CD8-positive, alpha-beta memory T cell (primary cell): Measurements from ENCODE around the gene PTPN20. TPM values are rescaled to one million over a fixed set of nuclear protein-coding genes. Genes with fewer than 3 reads are reported as not detected.

Experiments
- CTCF ChIA-PET: fragments of 350-600 bp; sonication (Branson Sonifier 250); formaldehyde crosslinking; loops from one replicate; lab custom pipeline; 2021; ENCODE audit warnings: antibody characterized with exemption; lab: Charles Lee
- POLR2A ChIA-PET: fragments of 350-600 bp; sonication (Branson Sonifier 250); formaldehyde crosslinking; loops from one replicate; lab custom pipeline; 2021; ENCODE audit warnings: antibody characterized with exemption; lab: Charles Lee
- DNase-seq, 5 donors: peaks; one replicate each; pipeline versions ENCODE4 v3.0.0 to v3.0.0-alpha.2; 2020 to 2022; ENCODE audit warnings: mixed read lengths in 1 of 5
- H3K27ac ChIP-seq: one replicate; pipeline ENCODE4 v1.7.0; 2013; ENCODE audit warnings: low read depth, mild to moderate bottlenecking, low read length, moderate library complexity
- H3K27me3 ChIP-seq: 2 replicates; pipeline ENCODE4 v1.7.0; 2013; ENCODE audit warnings: low read length, mild to moderate bottlenecking; ENCODE audit not compliant: insufficient read depth, poor library complexity, severe bottlenecking
- H3K36me3 ChIP-seq: 2 replicates; pipeline ENCODE4 v1.7.0; 2013; ENCODE audit warnings: mild to moderate bottlenecking, low read length, moderate library complexity; ENCODE audit not compliant: insufficient read depth
- H3K4me1 ChIP-seq: 2 replicates; pipeline ENCODE4 v1.7.0; 2013; ENCODE audit warnings: mild to moderate bottlenecking, low read length, moderate library complexity; ENCODE audit not compliant: insufficient read depth
- H3K4me3 ChIP-seq: 2 replicates; pipeline ENCODE4 v1.7.0; 2013; ENCODE audit warnings: mild to moderate bottlenecking, low read length
- H3K9me3 ChIP-seq: 2 replicates; pipeline ENCODE4 v1.7.0; 2013; ENCODE audit warnings: mild to moderate bottlenecking, low read length
- H3K27ac Mint-ChIP-seq, 8 donors: one replicate each; pipeline ENCODE4 v1.8.0; 2020 to 2021; ENCODE audit warnings: mixed read lengths in 8 of 8, mild to moderate bottlenecking in 6 of 8, inconsistent platforms in 3 of 8, moderate library complexity in 3 of 8
- H3K27me3 Mint-ChIP-seq, 2 donors: one replicate each; pipeline ENCODE4 v1.8.0; 2020 to 2021; ENCODE audit warnings: mixed read lengths in 2 of 2, mild to moderate bottlenecking in 1 of 2, moderate library complexity in 1 of 2
- H3K36me3 Mint-ChIP-seq, 3 donors: one replicate each; pipeline ENCODE4 v1.8.0; 2020 to 2021; ENCODE audit warnings: mixed read lengths in 3 of 3, inconsistent platforms in 1 of 3, mild to moderate bottlenecking in 1 of 3
- H3K4me1 Mint-ChIP-seq, 3 donors: one replicate each; pipeline ENCODE4 v1.8.0; 2020 to 2021; ENCODE audit warnings: mixed read lengths in 3 of 3, inconsistent platforms in 1 of 3, mild to moderate bottlenecking in 1 of 3
- H3K4me3 Mint-ChIP-seq, 7 donors: one replicate each; pipeline ENCODE4 v1.8.0; 2020 to 2021; ENCODE audit warnings: mixed read lengths in 7 of 7, mild to moderate bottlenecking in 6 of 7, moderate library complexity in 4 of 7, inconsistent platforms in 2 of 7
- H3K9me3 Mint-ChIP-seq, 5 donors: one replicate each; pipeline ENCODE4 v1.8.0; 2020 to 2022; ENCODE audit warnings: mixed read lengths in 5 of 5, mild to moderate bottlenecking in 3 of 5, moderate library complexity in 2 of 5, inconsistent platforms in 1 of 5
- polyA plus RNA-seq: library from polyadenylated mRNA; unstranded; fragments of 300-500 nt; fragmentation: Illumina TruSeq; gene quantifications from one replicate; pipeline ENCODE4 v1.2.3, GENCODE V29; 2021
- total RNA-seq, 2 experiments: library from RNA; stranded (reverse); gene quantifications; one replicate each; pipeline ENCODE4 v1.2.3, GENCODE V29; 2021

The PTPN20 gene
- total and polyA plus RNA-seq, 3 experiments from 2014 or later: 0.61 to 1.3 (median 1.3) TPM

DNA sequence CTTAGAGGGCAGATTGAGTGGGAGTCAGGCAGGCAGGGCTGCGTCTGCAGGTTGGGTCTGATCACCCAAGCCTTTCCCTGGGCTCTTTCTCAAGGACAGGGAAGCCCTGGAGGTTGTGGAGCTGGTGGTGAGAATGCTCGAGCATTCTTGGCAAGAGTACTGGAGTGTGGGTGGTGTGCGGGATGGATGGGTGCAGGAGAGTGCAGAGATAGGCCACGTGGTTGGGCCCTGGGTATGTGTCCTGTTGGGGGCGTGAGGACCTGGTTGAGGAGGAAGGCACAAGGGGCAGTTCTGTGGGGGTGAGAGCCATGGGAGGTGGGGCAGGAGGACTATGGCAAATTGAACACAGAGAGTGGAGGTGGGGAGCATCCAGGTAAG lies 135.9 kb downstream of the PTPN20 start:
- ChIA-PET POLR2A (interaction anchor here (1.4 kb wide), 1 partner anchor 265 kb away, joined by 5 read pairs; no protein-coding TSS in a partner anchor), CTCF (interaction anchor here (0.8 to 9.2 kb wide), 29 partner anchors 8 to 300 kb away, joined by 3 to 236 read pairs (median 5); no protein-coding TSS in a partner anchor)
- Histone ChIP-seq H3K36me3 (no peaks in the 10 kb centered on the region), H3K4me1 (peaks cover 10% of the 10 kb centered on the region), H3K27ac (no peak overlapping the region), H3K27me3 (no peaks in the 10 kb centered on the region), H3K9me3 (no peaks in the 10 kb centered on the region), H3K4me3 (no peak overlapping the region)
- H3K9me3 Mint-ChIP-seq: peaks cover 0 to 1% (median 0%) of the 10 kb centered on the region in 5 donors
- H3K36me3 Mint-ChIP-seq: no peaks in the 10 kb centered on the region
- H3K4me1 Mint-ChIP-seq: peaks cover 12 to 19% (median 18%) of the 10 kb centered on the region in 3 donors
- peak overlapping the region in 1 of 8 donors; percentile 49 for H3K27ac Mint-ChIP-seq
- H3K27me3 Mint-ChIP-seq: peaks cover 0 to 4% of the 10 kb centered on the region in 2 donors
- H3K4me3 Mint-ChIP-seq: no peak overlapping the region
- no peak for DNase-seq

DNA sequence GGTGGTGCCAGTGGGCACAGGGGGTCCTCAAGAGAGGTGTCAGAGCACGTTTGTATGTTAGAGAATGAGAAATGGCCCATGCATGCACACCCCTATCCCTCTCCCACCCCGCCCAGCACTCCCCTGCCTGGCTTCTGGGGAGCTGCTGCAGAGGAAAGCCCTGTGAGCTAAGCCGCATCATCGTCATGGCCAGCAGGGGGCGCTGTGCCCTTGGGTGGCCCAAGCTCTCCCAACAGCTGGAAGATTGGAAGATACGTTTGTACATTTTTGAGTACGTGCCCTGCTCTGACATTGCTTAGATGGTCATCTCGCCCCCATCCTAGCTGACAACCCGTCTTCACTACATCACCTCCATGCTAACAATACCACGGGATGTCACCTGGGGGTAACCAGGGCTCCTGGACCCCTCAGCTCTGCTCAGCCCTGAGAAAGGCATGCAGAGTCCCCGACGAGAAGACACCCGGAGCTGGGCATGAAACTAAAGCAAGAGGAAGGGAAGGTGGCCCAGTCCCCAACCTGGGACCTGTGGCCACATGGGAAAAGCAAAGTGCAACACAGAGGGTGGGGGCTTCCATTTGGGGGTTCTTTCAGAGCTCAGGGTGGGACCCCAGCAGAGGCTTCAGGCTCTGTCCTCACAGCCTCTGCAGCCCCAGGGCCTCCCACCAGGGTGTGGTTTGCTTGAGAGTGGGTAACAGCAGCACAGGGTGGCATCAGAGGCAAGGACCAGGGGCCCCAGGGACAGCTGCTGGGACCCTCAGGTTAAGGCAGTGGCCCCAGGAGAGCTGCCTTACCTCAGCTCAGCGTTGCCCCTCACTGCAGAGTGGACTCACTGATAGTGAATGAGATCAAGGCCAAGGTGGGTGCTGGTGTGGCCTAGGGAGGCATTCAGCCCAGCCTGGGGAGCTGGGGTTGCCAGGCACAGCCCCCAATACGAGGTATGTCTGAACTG lies 136.6 kb downstream of the PTPN20 start:
- Mint-ChIP-seq H3K27me3 (peaks cover 0 to 3% of the 10 kb centered on the region in 2 donors), H3K4me3 (peak overlapping the region in 2 of 7 donors; percentile 22 to 31), H3K36me3 (no peaks in the 10 kb centered on the region), H3K9me3 (peaks cover 0 to 1% (median 0%) of the 10 kb centered on the region in 5 donors), H3K4me1 (peaks cover 12 to 19% (median 18%) of the 10 kb centered on the region in 3 donors), H3K27ac (peak overlapping the region in 2 of 8 donors; percentile 5 to 49)
- H3K4me3 ChIP-seq: no peak overlapping the region
- POLR2A ChIA-PET: interaction anchor here (1.4 kb wide), 1 partner anchor 264 kb away, joined by 5 read pairs; no protein-coding TSS in a partner anchor
- no peaks in the 10 kb centered on the region for H3K9me3 ChIP-seq
- CTCF ChIA-PET: interaction anchor here (0.8 to 9.2 kb wide), 33 partner anchors 8 to 300 kb away, joined by 3 to 236 read pairs (median 5); no protein-coding TSS in a partner anchor
- H3K36me3 ChIP-seq: no peaks in the 10 kb centered on the region
- DNase-seq: peak; percentile 45 to 81 (median 58)
- H3K4me1 ChIP-seq: peaks cover 10% of the 10 kb centered on the region
- H3K27ac ChIP-seq: no peak overlapping the region
- H3K27me3 ChIP-seq: no peaks in the 10 kb centered on the region

DNA sequence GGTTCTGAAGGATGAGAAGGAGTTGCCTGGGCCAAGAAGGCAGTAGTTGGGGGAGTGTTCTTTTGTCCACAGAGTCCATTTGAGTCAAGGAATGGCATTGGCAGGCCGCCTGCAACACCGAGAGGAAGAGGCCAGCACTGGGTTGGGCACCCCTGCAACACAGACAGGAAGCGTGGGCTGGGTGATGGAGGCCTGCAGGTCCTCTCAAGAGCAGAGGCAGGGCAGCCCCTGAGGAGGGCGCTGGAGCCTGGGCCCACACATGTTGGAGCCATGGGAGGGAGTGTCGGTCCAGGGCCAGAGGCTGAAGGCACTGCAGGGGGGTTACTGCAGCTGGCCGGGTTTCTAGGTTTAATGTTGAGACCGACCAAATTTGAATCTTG lies 137.3 kb downstream of the PTPN20 start:
- H3K4me1 ChIP-seq: peaks cover 10% of the 10 kb centered on the region
- H3K27ac ChIP-seq: no peak overlapping the region
- ChIA-PET CTCF (interaction anchor here (1.0 to 9.2 kb wide), 22 partner anchors 9 to 291 kb away, joined by 3 to 236 read pairs (median 6); no protein-coding TSS in a partner anchor), POLR2A (interaction anchor here (1.4 kb wide), 1 partner anchor 263 kb away, joined by 5 read pairs; no protein-coding TSS in a partner anchor)
- H3K9me3 Mint-ChIP-seq: peaks cover 0 to 1% (median 0%) of the 10 kb centered on the region in 5 donors
- no peaks in the 10 kb centered on the region for H3K36me3 ChIP-seq
- peak overlapping the region in 3 of 8 donors; percentile 5 to 68 (median 40) for H3K27ac Mint-ChIP-seq
- H3K36me3 Mint-ChIP-seq: peaks cover 0 to 2% (median 0%) of the 10 kb centered on the region in 3 donors
- peaks cover 12 to 19% (median 18%) of the 10 kb centered on the region in 3 donors for H3K4me1 Mint-ChIP-seq
- no peaks in the 10 kb centered on the region for H3K9me3 ChIP-seq
- H3K27me3 Mint-ChIP-seq: peaks cover 0 to 3% of the 10 kb centered on the region in 2 donors
- H3K4me3 ChIP-seq: no peak overlapping the region
- H3K27me3 ChIP-seq: no peaks in the 10 kb centered on the region
- DNase-seq: peak in 1 of 5 donors; percentile 5
- no peak overlapping the region for H3K4me3 Mint-ChIP-seq

DNA sequence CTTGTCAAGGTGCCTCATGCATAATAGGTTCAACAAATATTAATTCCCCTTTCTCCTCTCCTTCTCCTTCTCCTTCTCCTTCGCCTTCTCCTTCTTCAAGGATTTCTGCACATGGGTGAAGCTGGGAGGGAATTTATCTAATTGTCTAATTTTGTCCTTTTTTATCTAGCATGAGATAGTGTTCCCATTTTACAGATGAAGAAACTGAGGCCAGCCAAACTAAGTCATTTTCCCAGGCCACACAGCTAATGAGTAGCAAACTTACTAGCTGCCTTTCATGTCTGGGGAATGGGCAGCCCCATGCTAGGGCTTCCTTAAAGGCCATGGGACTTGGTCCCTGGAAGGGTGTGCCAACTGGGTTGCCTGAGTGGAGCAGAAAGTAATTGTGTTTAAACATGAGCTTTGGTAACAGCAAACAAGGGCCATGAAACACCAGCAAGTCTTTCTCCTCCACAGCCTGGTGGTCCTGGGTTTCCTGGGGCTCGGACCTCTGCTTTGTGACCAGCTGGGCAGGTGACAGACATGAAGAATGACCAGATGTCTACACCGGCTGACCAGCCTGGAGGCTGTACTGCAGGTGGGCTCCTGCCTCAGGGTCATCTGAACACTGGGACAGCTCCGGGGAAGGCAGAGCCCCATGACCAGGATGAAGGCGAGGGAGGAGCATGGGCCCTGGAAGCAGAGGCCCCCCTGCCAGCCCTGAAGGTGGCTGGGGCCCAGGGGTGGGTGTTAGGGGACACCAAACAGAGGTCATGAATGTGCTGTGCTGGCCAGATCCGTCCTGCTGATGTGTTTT lies 138.0 kb downstream of the PTPN20 start:
- Histone ChIP-seq H3K27ac (no peak overlapping the region), H3K9me3 (no peaks in the 10 kb centered on the region), H3K36me3 (no peaks in the 10 kb centered on the region), H3K27me3 (no peaks in the 10 kb centered on the region), H3K4me1 (peaks cover 10% of the 10 kb centered on the region), H3K4me3 (no peak overlapping the region)
- ChIA-PET CTCF (interaction anchor here (1.2 to 9.2 kb wide), 10 partner anchors 24 to 290 kb away, joined by 4 to 236 read pairs (median 12); no protein-coding TSS in a partner anchor), POLR2A (no interaction called here)
- Mint-ChIP-seq H3K4me1 (peaks cover 12 to 19% (median 18%) of the 10 kb centered on the region in 3 donors), H3K36me3 (peaks cover 0 to 2% (median 0%) of the 10 kb centered on the region in 3 donors), H3K9me3 (peaks cover 0 to 1% (median 0%) of the 10 kb centered on the region in 5 donors), H3K4me3 (no peak overlapping the region), H3K27me3 (peaks cover 0 to 3% of the 10 kb centered on the region in 2 donors), H3K27ac (no peak overlapping the region)
- DNase-seq: no peak

DNA sequence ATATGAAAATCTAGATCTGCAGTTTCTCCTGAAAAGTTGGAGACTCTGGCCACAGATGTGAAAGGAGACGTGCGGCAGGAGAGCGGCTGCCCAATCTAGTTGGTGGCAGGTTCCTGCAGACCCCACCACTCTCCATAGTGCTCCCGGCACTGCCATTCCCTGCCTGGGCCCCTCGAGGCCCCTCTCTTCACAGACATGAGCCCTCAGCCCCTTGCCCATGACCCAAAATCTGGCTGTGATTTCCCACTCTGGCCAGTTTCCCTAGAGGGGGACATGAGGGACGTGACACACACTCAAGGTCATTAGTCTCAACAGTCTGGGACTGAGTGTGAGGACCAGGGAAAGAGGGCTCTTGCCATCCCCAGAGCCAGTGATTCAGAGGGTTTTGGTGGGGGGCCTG lies 138.7 kb downstream of the PTPN20 start:
- peaks cover 12 to 19% (median 18%) of the 10 kb centered on the region in 3 donors for H3K4me1 Mint-ChIP-seq

DNA sequence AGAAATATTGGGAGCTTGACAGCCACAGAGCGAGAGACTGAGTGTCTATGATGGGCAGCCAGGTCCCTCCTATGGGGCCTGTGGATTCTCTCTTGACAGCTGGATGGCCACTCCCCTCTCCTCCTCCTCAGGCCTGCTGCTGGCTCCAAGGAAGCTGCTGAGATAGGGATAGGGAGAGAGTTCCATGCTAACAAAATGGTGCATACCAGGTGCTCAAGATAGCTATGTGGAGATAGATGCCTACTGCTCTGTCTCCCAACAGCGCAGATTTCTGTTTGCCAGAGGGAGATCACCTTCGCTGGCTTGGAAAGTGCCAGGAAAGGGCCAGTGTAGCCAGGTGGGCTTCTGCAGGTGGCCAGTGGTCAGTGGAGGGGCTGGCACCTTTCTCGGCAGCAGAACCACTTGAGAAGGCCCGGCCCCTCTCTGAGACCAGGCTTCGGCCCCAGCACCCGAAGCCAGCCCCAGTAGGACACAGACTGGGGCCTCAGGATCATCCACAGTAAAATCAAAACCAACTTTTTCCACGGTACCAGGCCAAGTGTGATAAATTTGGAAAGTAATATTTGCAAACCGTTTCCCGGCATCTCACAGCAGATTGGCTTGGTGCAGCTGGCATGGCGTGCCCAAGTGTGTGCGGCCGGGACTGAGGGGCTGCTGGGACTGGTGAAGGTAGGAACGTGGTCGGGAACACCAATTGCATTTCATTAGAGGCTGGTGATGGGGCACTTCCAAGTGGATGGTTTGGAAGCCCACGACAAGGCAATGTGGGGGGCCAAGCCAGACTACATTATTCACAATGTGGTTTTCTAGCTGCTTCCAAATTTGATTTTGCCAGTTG lies 139.6 kb downstream of the PTPN20 start:
- no peak for DNase-seq
- no peak overlapping the region for H3K4me3 Mint-ChIP-seq
- peaks cover 0 to 2% (median 0%) of the 10 kb centered on the region in 3 donors for H3K36me3 Mint-ChIP-seq
- H3K4me3 ChIP-seq: no peak overlapping the region
- CTCF ChIA-PET: interaction anchor here (1.2 to 9.2 kb wide), 3 partner anchors 11 to 261 kb away, joined by 3 to 236 read pairs (median 4); no protein-coding TSS in a partner anchor
- peaks cover 0 to 1% of the 10 kb centered on the region in 2 donors for H3K27me3 Mint-ChIP-seq
- POLR2A ChIA-PET: no interaction called here
- H3K27ac Mint-ChIP-seq: peak overlapping the region in 1 of 8 donors; percentile 69
- H3K4me1 Mint-ChIP-seq: peaks cover 12 to 19% (median 18%) of the 10 kb centered on the region in 3 donors
- peaks cover 0 to 1% (median 0%) of the 10 kb centered on the region in 5 donors for H3K9me3 Mint-ChIP-seq
- H3K27ac ChIP-seq: no peak overlapping the region
- no peaks in the 10 kb centered on the region for H3K36me3 ChIP-seq
- H3K4me1 ChIP-seq: peaks cover 10% of the 10 kb centered on the region
- H3K27me3 ChIP-seq: no peaks in the 10 kb centered on the region
- H3K9me3 ChIP-seq: no peaks in the 10 kb centered on the region

More for the DNA sequence above, 138.7 kb downstream of the PTPN20 start:
- no peaks in the 10 kb centered on the region for H3K9me3 ChIP-seq
- H3K4me1 ChIP-seq: peaks cover 10% of the 10 kb centered on the region
- ChIA-PET POLR2A (no interaction called here), CTCF (interaction anchor here (1.2 to 9.2 kb wide), 3 partner anchors 25 to 262 kb away, joined by 4 to 236 read pairs (median 28); no protein-coding TSS in a partner anchor)
- Mint-ChIP-seq H3K9me3 (peaks cover 0 to 1% (median 0%) of the 10 kb centered on the region in 5 donors), H3K4me3 (no peak overlapping the region), H3K36me3 (peaks cover 0 to 2% (median 0%) of the 10 kb centered on the region in 3 donors), H3K27me3 (peaks cover 0 to 3% of the 10 kb centered on the region in 2 donors), H3K27ac (no peak overlapping the region)
- no peaks in the 10 kb centered on the region for H3K36me3 ChIP-seq
- H3K27ac ChIP-seq: no peak overlapping the region
- DNase-seq: no peak
- H3K4me3 ChIP-seq: no peak overlapping the region
- H3K27me3 ChIP-seq: no peaks in the 10 kb centered on the region
